ENCODE measurements around the gene DIP2B.
A peak's percentile ranks its signal among the peaks of the same experiment; 100 is the strongest.
"Not testable (repeated sequence)": the region's sequence is repeated elsewhere in the genome, so short reads cannot be mapped to it uniquely, and the experiment has no call there.

Gene DIP2B

GRCh38 chr12:50739611-50740010 lies 234.8 kb downstream of the DIP2B start:
- no peak for DNase-seq

GRCh38 chr12:50740307-50740706 lies 235.5 kb downstream of the DIP2B start:
- DNase-seq: no peak

- no peak for DNase-seq
Observed at GRCh38 chr12:50742776-50743175, 238.0 kb downstream of the DIP2B start.

- no peak for DNase-seq
Observed at GRCh38 chr12:50745861-50746260, 241.1 kb downstream of the DIP2B start.

GRCh38 chr12:50746431-50746830 lies 241.6 kb downstream of the DIP2B start:
- DNase-seq: no peak

- no peak for DNase-seq
Observed at GRCh38 chr12:50747817-50748216, 243.0 kb downstream of the DIP2B start.

GRCh38 chr12:50749459-50749882 lies 244.7 kb downstream of the DIP2B start:
- no peak for DNase-seq

- DNase-seq: no peak
Observed at GRCh38 chr12:50750366-50750765, 245.6 kb downstream of the DIP2B start.

GRCh38 chr12:50751948-50752721 lies 247.3 kb downstream of the DIP2B start:
- DNase-seq: no peak

- DNase-seq: no peak
Observed at GRCh38 chr12:50753232-50753769, 248.5 kb downstream of the DIP2B start.

GRCh38 chr12:50763639-50764285 lies 259.0 kb downstream of the DIP2B start, which contains the start of gene ATF1:
Gene ATF1, plus strand, starts transcription at chr12:50764101. Its CDS starts 16,045 bp downstream, at chr12:50780146.
- DNase-seq: peak; percentile 82 to 83

GRCh38 chr12:50764286-50765094 lies 259.7 kb downstream of the DIP2B start:
- peak; percentile 68 to 75 for DNase-seq

GRCh38 chr12:50765095-50765911 lies 260.5 kb downstream of the DIP2B start:
- DNase-seq: peak; percentile 16 to 24

- no peak for DNase-seq
Observed at GRCh38 chr12:50768391-50768790, 263.6 kb downstream of the DIP2B start.

- not testable (repeated sequence) for DNase-seq
Observed at GRCh38 chr12:50768813-50769212, 264.0 kb downstream of the DIP2B start.

- DNase-seq: no peak
Observed at GRCh38 chr12:50771409-50771808, 266.6 kb downstream of the DIP2B start.

GRCh38 chr12:50772470-50772869 lies 267.7 kb downstream of the DIP2B start:
- DNase-seq: no peak

- no peak for DNase-seq
Observed at GRCh38 chr12:50772877-50773276, 268.1 kb downstream of the DIP2B start.

- DNase-seq: no peak
Observed at GRCh38 chr12:50775251-50775650, 270.5 kb downstream of the DIP2B start.

GRCh38 chr12:50776749-50777728 lies 272.3 kb downstream of the DIP2B start:
- no peak for DNase-seq

All from stimulated activated CD4-positive, alpha-beta T cell treated with anti-CD3 and anti-CD28 coated beads, Interleukin-2, amount 100 ng/mL, for 48 hours (primary cell).